CD1c-positive myeloid dendritic cell (primary cell): ENCODE measurements around the gene PJVK.
A peak's percentile ranks its signal among the peaks of the same experiment; 100 is the strongest.
"Not testable (repeated sequence)": the region's sequence is repeated elsewhere in the genome, so short reads cannot be mapped to it uniquely, and the experiment has no call there.

Experiments used
- DNase-seq: peaks from one replicate; pipeline ENCODE4 v3.0.0-alpha.2; 2016; ENCODE audit errors: extremely low spot score

PJVK gene

DNA sequence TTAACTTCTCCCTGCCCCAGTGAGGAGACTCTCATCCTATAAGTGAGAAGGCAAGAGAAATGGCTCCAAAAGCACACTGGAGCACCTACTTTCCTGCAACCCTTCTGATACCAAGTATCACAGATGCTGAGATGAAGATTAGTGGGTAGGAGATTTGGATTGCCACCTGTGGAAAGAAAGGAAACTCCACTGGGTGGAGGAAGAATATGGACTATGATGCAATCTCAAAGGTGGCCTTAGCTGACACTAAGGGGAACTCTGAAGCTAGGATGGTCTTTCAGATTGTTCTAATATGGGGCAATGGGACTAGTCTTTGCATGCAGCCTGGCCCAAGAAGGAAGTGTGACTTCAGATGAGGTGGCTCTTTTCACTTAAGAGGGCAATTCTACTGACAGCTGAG, 21.8 kb upstream of the PJVK start:
- DNase-seq, result no peak

DNA sequence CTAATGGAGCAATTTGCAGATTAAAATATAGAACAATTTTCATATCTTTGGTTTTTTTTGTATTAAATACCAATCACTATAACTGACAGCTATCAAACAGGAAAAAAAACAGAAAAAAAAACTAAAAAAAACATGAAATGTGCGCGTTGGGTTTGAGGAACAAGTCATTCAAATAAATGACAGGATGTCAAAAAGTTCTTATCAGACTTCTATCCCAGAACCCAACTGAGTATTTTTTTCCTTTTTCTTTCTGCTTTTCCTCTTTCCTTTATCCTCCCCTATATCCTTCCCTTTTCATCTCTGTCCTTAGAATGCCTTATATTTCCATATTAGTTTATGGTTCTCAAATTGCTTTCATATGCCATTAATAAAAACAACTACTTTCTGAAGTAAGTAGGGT, 14.5 kb upstream of the PJVK start:
- no peak for DNase-seq

GRCh38 chr2:178441426-178441825, 9.8 kb upstream of the PJVK start:
- DNase-seq, result no peak

- no peak for DNase-seq
Observed at GRCh38 chr2:178448968-178449661, 2.1 kb upstream of the PJVK start.

DNA sequence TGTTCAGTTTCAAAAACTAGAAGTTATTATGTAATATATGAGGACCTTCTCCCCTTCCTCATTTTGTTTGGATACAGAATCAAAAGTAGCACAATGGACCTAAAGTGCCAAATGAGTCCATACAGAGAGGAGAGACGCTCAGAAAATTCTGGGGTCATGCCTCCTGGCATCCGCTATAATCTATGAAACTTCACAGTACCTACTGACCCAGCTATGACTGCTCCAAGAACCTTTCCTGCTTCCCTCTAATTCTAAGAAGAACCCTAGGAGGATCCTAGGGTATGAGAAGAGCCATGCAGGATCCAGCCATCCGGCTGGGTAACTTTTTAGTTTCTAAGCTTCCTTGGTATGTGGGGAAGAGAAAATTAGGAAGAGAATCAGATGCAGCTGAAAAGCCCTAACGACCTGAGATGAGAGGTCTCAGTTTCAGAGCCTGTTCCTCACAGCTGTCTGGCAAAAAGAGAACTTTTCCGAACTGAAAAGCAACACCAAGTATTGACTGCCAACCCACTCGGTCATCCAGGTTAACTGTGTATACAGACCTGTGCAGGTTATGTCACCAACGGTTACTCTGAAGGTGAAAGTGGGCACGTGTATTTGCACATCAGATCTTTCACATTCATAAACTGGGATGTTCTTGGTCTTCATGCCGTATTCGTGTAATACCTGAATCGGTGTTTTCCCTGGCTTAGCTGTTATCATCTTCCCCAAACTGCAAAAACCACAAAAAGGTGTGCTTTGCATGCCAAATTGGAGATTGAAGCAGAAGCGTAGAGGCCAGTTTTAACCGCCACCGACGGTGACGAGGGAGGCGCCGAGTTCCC, 1.3 kb upstream of the PJVK start:
- DNase-seq, result peak; percentile 43

DNA sequence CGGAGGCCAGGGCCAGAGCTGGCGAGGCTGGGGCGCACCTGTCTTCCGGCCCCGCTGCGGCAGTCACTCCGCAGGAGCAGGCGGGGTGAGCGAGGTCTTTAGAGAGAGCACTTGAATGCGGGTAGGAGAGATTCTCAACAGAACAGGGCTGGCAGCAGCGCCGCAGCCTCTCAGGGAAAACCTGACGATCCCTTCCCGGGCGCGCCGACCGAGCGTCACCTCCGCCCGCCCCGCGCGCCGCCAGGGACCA, 729 bp upstream of the PJVK start:
- DNase-seq, result no peak

DNA sequence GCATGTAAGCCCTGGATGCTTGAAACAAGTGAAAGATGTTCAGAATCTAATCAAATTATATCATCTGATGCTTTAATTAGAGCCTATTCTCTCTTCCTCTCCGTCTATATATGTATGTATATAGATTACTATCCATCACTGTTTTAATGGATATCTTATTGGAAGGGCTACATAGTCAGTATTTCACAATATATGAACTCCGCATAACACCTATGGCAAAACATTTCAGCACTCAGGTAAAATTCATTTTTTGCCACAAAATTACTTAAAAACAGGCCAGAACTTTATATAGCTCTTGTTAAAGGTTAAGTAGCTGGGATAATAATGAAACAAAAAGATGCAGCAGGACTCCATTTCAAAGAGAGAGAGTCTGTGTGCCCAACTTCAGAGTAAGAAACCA, 1.2 kb downstream of the PJVK start:
- no peak for DNase-seq

DNA sequence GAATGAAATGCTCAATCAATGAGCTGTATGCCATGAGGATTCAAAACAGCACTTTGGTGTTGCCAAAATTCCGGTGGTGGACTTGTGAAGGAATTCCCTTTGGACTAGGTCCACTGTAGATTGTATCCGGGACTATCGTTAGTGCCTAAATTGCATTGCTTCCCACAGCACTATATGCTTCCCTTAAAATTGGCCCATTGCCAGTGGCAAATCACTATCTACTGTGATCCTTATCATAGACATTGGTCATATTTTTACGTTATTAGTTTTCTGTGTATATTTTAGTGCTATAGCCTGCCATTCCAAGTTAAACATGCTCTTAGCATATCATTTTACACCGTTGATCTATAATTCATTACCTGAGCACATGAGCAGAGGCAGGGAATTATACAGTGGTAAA, 1.7 kb downstream of the PJVK start:
- no peak for DNase-seq

- no peak for DNase-seq
Observed at GRCh38 chr2:178455947-178456346, 4.8 kb downstream of the PJVK start.

- no peak for DNase-seq
Observed at GRCh38 chr2:178457390-178457886, 6.3 kb downstream of the PJVK start.

DNA sequence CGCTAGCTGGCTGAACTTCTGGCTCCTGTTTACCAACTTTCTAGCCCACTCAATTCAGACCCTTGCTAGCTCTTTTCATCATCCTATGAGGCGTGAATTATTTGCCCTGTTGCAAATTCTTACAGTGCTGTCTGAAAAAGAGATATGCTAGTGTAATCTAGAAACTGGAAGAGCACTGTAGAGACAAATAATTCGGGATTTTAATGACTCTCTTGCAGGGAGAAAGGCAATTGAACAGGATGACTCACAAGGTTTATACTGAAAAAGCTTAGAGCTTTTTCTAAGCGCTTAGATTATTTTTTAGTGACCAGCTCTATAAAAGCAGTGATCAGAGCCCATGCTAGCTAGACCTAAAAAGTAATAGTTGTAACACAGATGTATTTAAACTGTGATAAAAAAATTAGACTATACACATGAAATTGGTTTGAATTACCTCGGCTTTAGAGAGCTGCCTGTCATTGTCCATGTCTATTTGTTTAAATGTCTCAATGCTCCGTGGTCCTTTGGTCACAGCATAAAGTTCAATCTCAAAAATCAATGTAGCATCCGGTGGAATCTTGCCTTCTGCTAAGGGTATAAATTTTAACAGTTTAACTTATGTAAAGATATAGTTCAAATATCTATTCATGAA, 18.2 kb downstream of the PJVK start:
- DNase-seq, result no peak

GRCh38 chr2:178471313-178471712, 20.1 kb downstream of the PJVK start:
- not testable (repeated sequence) for DNase-seq

- no peak for DNase-seq
Observed at GRCh38 chr2:178473373-178473772, 22.2 kb downstream of the PJVK start.

DNA sequence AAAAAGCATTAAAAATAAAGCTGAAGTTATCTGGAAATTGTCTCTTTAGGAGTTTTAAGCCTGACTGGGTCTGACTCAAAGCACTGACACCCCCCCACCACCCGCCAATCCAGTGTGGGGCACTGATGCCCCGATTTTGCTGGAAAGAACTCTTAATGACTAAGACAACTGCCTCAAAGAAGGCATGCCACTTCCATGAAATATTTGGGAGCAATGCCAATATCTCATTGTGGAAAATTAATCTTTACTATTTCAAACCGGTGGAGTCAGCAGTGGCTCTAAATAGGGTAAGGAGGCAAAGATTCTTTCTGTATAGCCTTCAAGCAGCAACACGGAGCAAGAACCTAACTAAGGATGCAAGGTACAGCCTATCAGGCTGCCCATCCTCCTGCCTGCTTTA, 22.8 kb downstream of the PJVK start:
- no peak for DNase-seq

DNA sequence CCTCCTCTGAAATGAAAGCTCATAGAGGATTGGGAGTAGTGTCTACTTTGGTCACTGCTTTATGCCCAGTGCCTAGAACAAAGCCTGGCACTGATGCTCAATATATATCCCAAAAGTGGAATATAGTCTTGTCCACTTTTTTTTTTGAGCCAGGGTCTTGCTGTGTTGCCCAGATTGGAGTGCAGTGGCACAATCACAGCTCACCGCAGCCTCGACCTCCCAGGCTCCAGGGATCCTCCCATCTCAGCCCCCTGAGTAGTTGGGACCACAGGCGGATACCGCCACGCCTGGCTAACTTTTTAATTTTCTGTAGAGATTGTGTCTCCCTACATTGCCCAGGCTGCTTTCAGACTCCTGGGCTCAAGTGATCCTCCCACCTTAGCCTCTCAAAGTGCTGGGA, 23.4 kb downstream of the PJVK start:
- no peak for DNase-seq

- no peak for DNase-seq
Observed at GRCh38 chr2:178476477-178476876, 25.3 kb downstream of the PJVK start.

GRCh38 chr2:178477443-178478129, 26.4 kb downstream of the PJVK start:
- DNase-seq, result no peak

DNA sequence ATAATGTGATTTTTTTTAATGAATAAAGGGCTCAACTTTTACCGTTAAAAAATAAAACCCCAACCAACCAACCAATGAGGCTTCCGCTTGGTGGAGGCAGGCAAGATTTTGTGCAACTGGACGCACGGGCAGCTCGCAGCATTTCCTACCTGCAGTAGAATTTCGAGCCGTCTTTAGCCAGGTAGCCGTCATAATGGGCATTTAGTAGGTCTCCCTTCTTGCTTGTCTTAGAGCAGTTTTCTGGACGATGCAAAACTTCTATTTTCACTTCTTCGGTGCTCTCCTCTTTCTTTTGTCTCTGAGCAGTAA, 26.9 kb downstream of the PJVK start:
- DNase-seq, result peak; percentile 17

DNA sequence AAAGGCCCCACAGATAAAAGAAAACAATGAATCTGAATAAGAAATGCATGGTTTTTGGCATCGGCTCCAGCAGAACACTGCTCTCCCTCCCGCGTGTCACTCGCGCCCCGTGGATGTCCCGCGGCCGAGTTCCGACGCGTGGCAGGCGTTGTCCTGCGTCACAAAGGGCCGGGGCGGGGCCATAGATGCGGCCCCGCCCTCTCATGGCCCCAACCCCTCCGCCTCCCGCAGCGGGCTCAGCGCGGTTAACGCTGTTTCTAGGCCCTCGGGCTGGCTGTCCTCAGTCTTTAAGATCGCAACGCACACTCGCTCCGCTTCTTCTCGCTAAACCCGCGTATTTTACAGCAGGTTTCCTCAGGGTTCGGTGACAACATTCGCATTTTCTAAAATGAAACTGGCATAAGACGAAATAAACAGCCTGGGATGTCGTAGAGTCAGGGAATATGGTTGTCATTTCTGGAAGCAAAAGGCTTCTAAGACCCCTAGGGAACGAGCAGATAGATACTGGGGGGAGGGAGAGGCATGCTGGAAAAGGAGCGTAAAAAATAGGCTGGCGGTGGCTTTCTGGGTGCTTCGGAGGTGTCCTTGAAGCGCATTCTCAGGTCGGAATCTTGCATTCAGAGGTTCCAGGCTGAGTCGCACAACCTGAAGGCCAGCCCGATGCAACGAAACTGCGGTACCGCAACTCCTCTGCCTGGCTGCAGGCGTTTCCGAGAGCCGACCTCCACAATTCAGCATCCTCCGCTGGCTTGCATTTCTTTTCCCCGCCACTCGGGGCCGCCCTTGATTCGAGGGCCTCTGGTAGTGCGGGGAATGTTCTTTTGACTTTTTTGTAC, 27.5 kb downstream of the PJVK start, which contains the start of gene FKBP7:
Gene FKBP7 (minus strand): TSS at position 162 of the 836 bp plus-strand sequence. CDS start 101 bp downstream, at position 61.
- peak; percentile 93 for DNase-seq

GRCh38 chr2:178479275-178479616, 28.1 kb downstream of the PJVK start:
- no peak for DNase-seq

- no peak for DNase-seq
Observed at GRCh38 chr2:178479758-178480226, 28.6 kb downstream of the PJVK start.
